ENCODE results near the gene DIRAS2. TPM values are rescaled to one million over a fixed set of nuclear protein-coding genes. Genes with fewer than 3 reads are reported as not detected.

DIRAS2 gene
- total RNA-seq, 6 donors from 2014 or later: 0.14 to 0.34 TPM; not detected in 4

- WGBS, 2 donors: 68 to 71% methylated on average over 2 of the region's 2 CpGs
- TF ChIP-seq POLR2AphosphoS5 (IDR thresholded peaks at IDR 0.05) (no peak), CTCF (IDR thresholded peaks at IDR 0.05) (no peak), POLR2A (IDR thresholded peaks at IDR 0.05) (no peak), EP300 (IDR thresholded peaks at IDR 0.05) (no peak)
- H3K36me3 ChIP-seq: no peaks in the 10 kb centered on the region
- H3K4me3 ChIP-seq: no peak overlapping the region
- no peak overlapping the region for H3K27ac ChIP-seq
- no peaks in the 10 kb centered on the region for H3K9me3 ChIP-seq
- no peak for ATAC-seq (ENCODE audit: low FRiP score in 2 of 2)
- H3K27me3 ChIP-seq: no peaks in the 10 kb centered on the region
- DNase-seq: no peak
- H3K4me1 ChIP-seq: no peaks in the 10 kb centered on the region
Observed at GRCh38 chr9:90580576-90580975, 62.0 kb downstream of the DIRAS2 start.

GRCh38 chr9:90579181-90579580 lies 63.4 kb downstream of the DIRAS2 start:
- ATAC-seq (ENCODE audit: low FRiP score in 2 of 2) (no peak), DNase-seq (no peak)
- Histone ChIP-seq H3K4me3 (no peak overlapping the region), H3K9me3 (no peaks in the 10 kb centered on the region), H3K27me3 (no peaks in the 10 kb centered on the region), H3K36me3 (no peaks in the 10 kb centered on the region), H3K4me1 (no peaks in the 10 kb centered on the region), H3K27ac (no peak overlapping the region)
- TF ChIP-seq POLR2AphosphoS5 (IDR thresholded peaks at IDR 0.05) (no peak), CTCF (IDR thresholded peaks at IDR 0.05) (no peak), EP300 (IDR thresholded peaks at IDR 0.05) (no peak), POLR2A (IDR thresholded peaks at IDR 0.05) (no peak)
- 86 to 88% methylated on average over 2 of the region's 2 CpGs for WGBS, 2 donors

- no peaks in the 10 kb centered on the region for H3K27me3 ChIP-seq
- H3K4me1 ChIP-seq: no peaks in the 10 kb centered on the region
- H3K27ac ChIP-seq: no peak overlapping the region
- H3K4me3 ChIP-seq: no peak overlapping the region
- TF ChIP-seq CTCF (IDR thresholded peaks at IDR 0.05): no peak
- no peak for TF ChIP-seq POLR2A (IDR thresholded peaks at IDR 0.05)
- no peak for TF ChIP-seq EP300 (IDR thresholded peaks at IDR 0.05)
- H3K9me3 ChIP-seq: no peaks in the 10 kb centered on the region
- ATAC-seq (ENCODE audit: low FRiP score in 2 of 2) (no peak), DNase-seq (no peak)
- 44 to 58% methylated on average over 3 of the region's 3 CpGs for WGBS, 2 donors
- H3K36me3 ChIP-seq: no peaks in the 10 kb centered on the region
Observed at GRCh38 chr9:90578126-90578815, 64.4 kb downstream of the DIRAS2 start.

- WGBS, 2 donors: 16 to 26% methylated on average over 1 of the region's 1 CpG
Observed at GRCh38 chr9:90569511-90569910, 73.1 kb downstream of the DIRAS2 start.

More at GRCh38 chr9:90569511-90569910, 73.1 kb downstream of the DIRAS2 start:
- Histone ChIP-seq H3K9me3 (no peaks in the 10 kb centered on the region), H3K4me1 (peaks cover 0 to 8% (median 0%) of the 10 kb centered on the region in 4 donors), H3K4me3 (no peak overlapping the region), H3K27ac (no peak overlapping the region), H3K27me3 (no peaks in the 10 kb centered on the region), H3K36me3 (no peaks in the 10 kb centered on the region)
- TF ChIP-seq POLR2A (IDR thresholded peaks at IDR 0.05): no peak
- TF ChIP-seq CTCF (IDR thresholded peaks at IDR 0.05): no peak
- no peak for TF ChIP-seq EP300 (IDR thresholded peaks at IDR 0.05)
- TF ChIP-seq POLR2AphosphoS5 (IDR thresholded peaks at IDR 0.05): no peak
- ATAC-seq (ENCODE audit: low FRiP score in 2 of 2) (no peak), DNase-seq (no peak)

All from upper lobe of left lung (tissue), 6 donors.